ENCODE results near the gene LRRFIP1.

The LRRFIP1 gene

GRCh38 chr2:237633061-237633561 lies 5.7 kb downstream of the LRRFIP1 start:
- Histone ChIP-seq H3K79me2 (ENCODE audit: low read length) (no peaks in the 10 kb centered on the region), H3K4me1 (ENCODE audit: low read length) (no peaks in the 10 kb centered on the region), H3K9ac (ENCODE audit: low read length) (no peak overlapping the region), H3K4me3 (ENCODE audit: low read length) (no peak overlapping the region), H4K20me1 (ENCODE audit: insufficient read depth, low read length) (no peaks in the 10 kb centered on the region), H3K27ac (ENCODE audit: low read length) (no peak overlapping the region), H3K36me3 (replicated peaks; ENCODE audit: low read depth, low read length) (no peaks in the 10 kb centered on the region), H3K27me3 (ENCODE audit: low read depth, low read length) (peaks cover 22% of the 10 kb centered on the region), H3K9me3 (ENCODE audit: insufficient read depth, low read length) (no peaks in the 10 kb centered on the region), H2AFZ (ENCODE audit: low read depth, low read length) (no peak overlapping the region), H3K4me2 (ENCODE audit: low read length) (no peak overlapping the region)
- TF ChIP-seq CTCF (IDR thresholded peaks at IDR 0.05; ENCODE audit: low read depth, low read length) (no peak), EZH2phosphoT487 (IDR thresholded peaks at IDR 0.05; ENCODE audit: low read depth) (no peak)

- Histone ChIP-seq H3K4me3 (ENCODE audit: low read length) (no peak overlapping the region), H3K36me3 (replicated peaks; ENCODE audit: low read depth, low read length) (no peaks in the 10 kb centered on the region), H3K9ac (ENCODE audit: low read length) (no peak overlapping the region), H3K4me1 (ENCODE audit: low read length) (no peaks in the 10 kb centered on the region), H2AFZ (ENCODE audit: low read depth, low read length) (no peak overlapping the region), H3K27ac (ENCODE audit: low read length) (no peak overlapping the region), H3K4me2 (ENCODE audit: low read length) (no peak overlapping the region), H3K9me3 (ENCODE audit: insufficient read depth, low read length) (no peaks in the 10 kb centered on the region), H3K27me3 (ENCODE audit: low read depth, low read length) (peaks cover 22% of the 10 kb centered on the region), H3K79me2 (ENCODE audit: low read length) (no peaks in the 10 kb centered on the region), H4K20me1 (ENCODE audit: insufficient read depth, low read length) (no peaks in the 10 kb centered on the region)
- no peak for TF ChIP-seq CTCF (IDR thresholded peaks at IDR 0.05; ENCODE audit: low read depth, low read length)
- no peak for TF ChIP-seq EZH2phosphoT487 (IDR thresholded peaks at IDR 0.05; ENCODE audit: low read depth)
Measured at GRCh38 chr2:237636578-237636977, 9.2 kb downstream of the LRRFIP1 start.

- H3K79me2 ChIP-seq (ENCODE audit: low read length), result no peaks in the 10 kb centered on the region
- TF ChIP-seq CTCF (IDR thresholded peaks at IDR 0.05; ENCODE audit: low read depth, low read length) (no peak), EZH2phosphoT487 (IDR thresholded peaks at IDR 0.05; ENCODE audit: low read depth) (no peak)
- H3K27ac ChIP-seq (ENCODE audit: low read length), result no peak overlapping the region
- peaks cover 22% of the 10 kb centered on the region for H3K27me3 ChIP-seq (ENCODE audit: low read depth, low read length)
- H4K20me1 ChIP-seq (ENCODE audit: insufficient read depth, low read length), result no peaks in the 10 kb centered on the region
- no peaks in the 10 kb centered on the region for H3K9me3 ChIP-seq (ENCODE audit: insufficient read depth, low read length)
- no peak overlapping the region for H3K4me2 ChIP-seq (ENCODE audit: low read length)
- no peak overlapping the region for H3K9ac ChIP-seq (ENCODE audit: low read length)
- H3K4me1 ChIP-seq (ENCODE audit: low read length), result no peaks in the 10 kb centered on the region
- no peak overlapping the region for H3K4me3 ChIP-seq (ENCODE audit: low read length)
- H2AFZ ChIP-seq (ENCODE audit: low read depth, low read length), result no peak overlapping the region
- no peaks in the 10 kb centered on the region for H3K36me3 ChIP-seq (replicated peaks; ENCODE audit: low read depth, low read length)
Measured at GRCh38 chr2:237637429-237638135, 10.2 kb downstream of the LRRFIP1 start.

- no peak overlapping the region for H2AFZ ChIP-seq (ENCODE audit: low read depth, low read length)
- no peak for TF ChIP-seq EZH2phosphoT487 (IDR thresholded peaks at IDR 0.05; ENCODE audit: low read depth)
- TF ChIP-seq CTCF (IDR thresholded peaks at IDR 0.05; ENCODE audit: low read depth, low read length), result no peak
- no peaks in the 10 kb centered on the region for H3K79me2 ChIP-seq (ENCODE audit: low read length)
- no peaks in the 10 kb centered on the region for H3K9me3 ChIP-seq (ENCODE audit: insufficient read depth, low read length)
- no peaks in the 10 kb centered on the region for H3K4me1 ChIP-seq (ENCODE audit: low read length)
- H3K27me3 ChIP-seq (ENCODE audit: low read depth, low read length), result peaks cover 22% of the 10 kb centered on the region
- H3K4me3 ChIP-seq (ENCODE audit: low read length), result no peak overlapping the region
- H4K20me1 ChIP-seq (ENCODE audit: insufficient read depth, low read length), result no peaks in the 10 kb centered on the region
- H3K27ac ChIP-seq (ENCODE audit: low read length), result no peak overlapping the region
- H3K4me2 ChIP-seq (ENCODE audit: low read length), result no peak overlapping the region
- no peaks in the 10 kb centered on the region for H3K36me3 ChIP-seq (replicated peaks; ENCODE audit: low read depth, low read length)
- H3K9ac ChIP-seq (ENCODE audit: low read length), result no peak overlapping the region
Measured at GRCh38 chr2:237638176-237638575, 10.8 kb downstream of the LRRFIP1 start.
